ENCODE measurements around the gene MAP4K2. TPM values are rescaled to one million over a fixed set of nuclear protein-coding genes. Genes with fewer than 3 reads are reported as not detected.

Gene MAP4K2
- total and polyA plus RNA-seq, 2 experiments from 2014 or later, result 9.9 to 42.6 TPM

GRCh38 chr11:64813826-64814225 is 10.8 kb upstream of the MAP4K2 start:
- H3K4me2 ChIP-seq, result no peak overlapping the region
- peaks cover 6% of the 10 kb centered on the region; the same call in 1 of the 2 replicates for H3K79me2 ChIP-seq (replicated peaks; ENCODE audit: insufficient read depth)
- Mint-ChIP-seq H3K27me3 (ENCODE audit: insufficient read depth, low read depth, poor library complexity) (peaks cover 12% of the 10 kb centered on the region), H3K36me3 (ENCODE audit: low read depth) (no peaks in the 10 kb centered on the region), H3K9me3 (no peaks in the 10 kb centered on the region; the same call in 2 of the 3 replicates), H3K4me1 (peaks cover 7% of the 10 kb centered on the region), H3K27ac (no peak overlapping the region), H3K4me3 (no peak overlapping the region)
- H3F3A ChIP-seq (replicated peaks; ENCODE audit: low read depth), result peaks cover 4% of the 10 kb centered on the region; the same call in 1 of the 2 replicates
- H4K20me1 ChIP-seq (replicated peaks; ENCODE audit: insufficient read depth), result 0 out of 2 replicates have a peak, but pooled peaks cover 4% of the 10 kb centered on the region
- H3K27me3 ChIP-seq (ENCODE audit: insufficient read depth), result no peaks in the 10 kb centered on the region
- no peak for TF ChIP-seq REST (IDR thresholded peaks at IDR 0.05; ENCODE audit: unreplicated experiment)
- no peak for TF ChIP-seq ZNF462 (CRISPR knock-in tag; IDR thresholded peaks at IDR 0.05)
- no peak for TF ChIP-seq CREB1 (CRISPR knock-in tag; IDR thresholded peaks at IDR 0.05; ENCODE audit: low read depth)
- TF ChIP-seq CTCF (conservative IDR thresholded peaks at IDR 0.05; ENCODE audit: low read depth in 2 of 2), result no peak
- H2AFZ ChIP-seq, result no peak overlapping the region
- H3K27ac ChIP-seq (ENCODE audit: low read depth), result no peak overlapping the region
- H3K4me3 ChIP-seq, result no peak overlapping the region
- no peaks in the 10 kb centered on the region for H3K9me2 ChIP-seq (ENCODE audit: insufficient read depth)
- H3K4me1 ChIP-seq (ENCODE audit: insufficient read depth), result peaks cover 5% of the 10 kb centered on the region; the same call in 1 of the 2 replicates
- no peak for ATAC-seq
- no peaks in the 10 kb centered on the region for H3K36me3 ChIP-seq (ENCODE audit: insufficient read depth)
- no peak for DNase-seq (ENCODE audit: low spot score)
